Measurements from ENCODE around the gene L3MBTL4. TPM values are rescaled to one million over a fixed set of nuclear protein-coding genes. Genes with fewer than 3 reads are reported as not detected.
A peak's percentile ranks its signal among the peaks of the same experiment; 100 is the strongest.

Gene L3MBTL4
- total RNA-seq, 3 donors from 2014 or later = 7.8 to 23.0 (median 19.7) TPM

- H3K4me3 ChIP-seq = no peak overlapping the region
- H3K27ac ChIP-seq = no peak overlapping the region
- DNase-seq (ENCODE audit: low spot score in 2 of 2) = no peak
- H3K27me3 ChIP-seq = no peaks in the 10 kb centered on the region
- H3K9me3 ChIP-seq = no peaks in the 10 kb centered on the region
- no peaks in the 10 kb centered on the region for H3K36me3 ChIP-seq
- intact Hi-C loops (cut with DNase I; ENCODE audit: low total_unique reads) = no loop called here
- H3K4me1 ChIP-seq = no peaks in the 10 kb centered on the region
- TF ChIP-seq POLR2AphosphoS5 (IDR thresholded peaks at IDR 0.05) = no peak
- no peak for TF ChIP-seq CTCF (IDR thresholded peaks at IDR 0.05)
- no peak for TF ChIP-seq POLR2A (IDR thresholded peaks at IDR 0.05)
Observed at GRCh38 chr18:6113650-6114049, 301.1 kb downstream of the L3MBTL4 start.

GRCh38 chr18:6111726-6112125, 303.0 kb downstream of the L3MBTL4 start:
- Histone ChIP-seq H3K27ac (no peak overlapping the region), H3K36me3 (no peaks in the 10 kb centered on the region), H3K4me3 (no peak overlapping the region), H3K9me3 (no peaks in the 10 kb centered on the region), H3K27me3 (no peaks in the 10 kb centered on the region), H3K4me1 (no peaks in the 10 kb centered on the region)
- intact Hi-C loops (cut with DNase I; ENCODE audit: low total_unique reads) = no loop called here
- no peak for DNase-seq (ENCODE audit: low spot score in 2 of 2)
- no peak for TF ChIP-seq CTCF (IDR thresholded peaks at IDR 0.05)
- TF ChIP-seq POLR2A (IDR thresholded peaks at IDR 0.05) = no peak
- TF ChIP-seq POLR2AphosphoS5 (IDR thresholded peaks at IDR 0.05) = no peak

GRCh38 chr18:6109743-6110142, 305.0 kb downstream of the L3MBTL4 start:
- no peaks in the 10 kb centered on the region for H3K27me3 ChIP-seq
- H3K36me3 ChIP-seq = peaks cover under 1% of the 10 kb centered on the region
- H3K9me3 ChIP-seq = no peaks in the 10 kb centered on the region
- DNase-seq (ENCODE audit: low spot score in 2 of 2) = no peak
- no peaks in the 10 kb centered on the region for H3K4me1 ChIP-seq
- no peak overlapping the region for H3K4me3 ChIP-seq
- intact Hi-C loops (cut with DNase I; ENCODE audit: low total_unique reads) = no loop called here
- TF ChIP-seq POLR2A (IDR thresholded peaks at IDR 0.05) = no peak
- TF ChIP-seq CTCF (IDR thresholded peaks at IDR 0.05) = no peak
- TF ChIP-seq POLR2AphosphoS5 (IDR thresholded peaks at IDR 0.05) = no peak
- peak overlapping the region in 1 of 2 donors; percentile 32 for H3K27ac ChIP-seq

- Histone ChIP-seq H3K4me3 (no peak overlapping the region), H3K9me3 (no peaks in the 10 kb centered on the region), H3K27ac (no peak overlapping the region), H3K36me3 (peaks cover 3% of the 10 kb centered on the region), H3K4me1 (no peaks in the 10 kb centered on the region), H3K27me3 (no peaks in the 10 kb centered on the region)
- intact Hi-C loops (cut with DNase I; ENCODE audit: low total_unique reads) = no loop called here
- no peak for DNase-seq (ENCODE audit: low spot score in 2 of 2)
- TF ChIP-seq POLR2A (IDR thresholded peaks at IDR 0.05) (no peak), CTCF (IDR thresholded peaks at IDR 0.05) (no peak), POLR2AphosphoS5 (IDR thresholded peaks at IDR 0.05) (no peak)
Observed at GRCh38 chr18:6107794-6108193, 306.9 kb downstream of the L3MBTL4 start.

GRCh38 chr18:6106091-6106685, 308.5 kb downstream of the L3MBTL4 start:
- Histone ChIP-seq H3K4me1 (no peaks in the 10 kb centered on the region), H3K9me3 (no peaks in the 10 kb centered on the region), H3K4me3 (no peak overlapping the region), H3K27me3 (no peaks in the 10 kb centered on the region), H3K27ac (no peak overlapping the region), H3K36me3 (peaks cover 3% of the 10 kb centered on the region)
- intact Hi-C loops (cut with DNase I; ENCODE audit: low total_unique reads) = no loop called here
- DNase-seq (ENCODE audit: low spot score in 2 of 2) = no peak
- TF ChIP-seq POLR2AphosphoS5 (IDR thresholded peaks at IDR 0.05) (no peak), POLR2A (IDR thresholded peaks at IDR 0.05) (no peak), CTCF (IDR thresholded peaks at IDR 0.05) (no peak)
